Nephron progenitor cell (in vitro differentiated cells): ENCODE measurements around the gene CLEC16A.
A peak's percentile ranks its signal among the peaks of the same experiment; 100 is the strongest.
"Not testable (repeated sequence)": the region's sequence is repeated elsewhere in the genome, so short reads cannot be mapped to it uniquely, and the experiment has no call there.

ENCODE experiments used
- DNase-seq: peaks from one replicate; pipeline ENCODE4 v3.0.0; 2021
- H3K27ac Mint-ChIP-seq: 2 replicates; pipeline ENCODE4 v1.8.0; 2021; ENCODE audit warnings: mild to moderate bottlenecking, moderate library complexity, mixed read lengths
- H3K27me3 Mint-ChIP-seq: 2 replicates; pipeline ENCODE4 v1.8.0; 2021; ENCODE audit warnings: mild to moderate bottlenecking, low read depth, mixed read lengths; ENCODE audit not compliant: poor library complexity
- H3K36me3 Mint-ChIP-seq: 2 replicates; pipeline ENCODE4 v1.8.0; 2021; ENCODE audit warnings: low read depth, mixed read lengths
- H3K4me1 Mint-ChIP-seq: 2 replicates; pipeline ENCODE4 v1.8.0; 2021; ENCODE audit warnings: mixed read lengths
- H3K4me3 Mint-ChIP-seq: 2 replicates; pipeline ENCODE4 v1.8.0; 2021; ENCODE audit warnings: mild to moderate bottlenecking, moderate library complexity, mixed read lengths
- H3K9me3 Mint-ChIP-seq: 2 replicates; pipeline ENCODE4 v1.8.0; 2021; ENCODE audit warnings: mild to moderate bottlenecking, moderate library complexity, mixed read lengths
- CTCF ChIP-seq: fragments of 200-600 bp; sonication (generic); IDR thresholded peaks from 2 replicates; pipeline ENCODE4 v1.5.0; 2021; ENCODE audit warnings: antibody characterized with exemption

CLEC16A gene

GRCh38 chr16:10927497-10928112, 16.8 kb upstream of the CLEC16A start:
- no peaks in the 10 kb centered on the region for H3K4me1 Mint-ChIP-seq
- H3K4me3 Mint-ChIP-seq, result no peak overlapping the region
- H3K9me3 Mint-ChIP-seq, result no peaks in the 10 kb centered on the region
- H3K36me3 Mint-ChIP-seq, result peaks cover 26% of the 10 kb centered on the region
- TF ChIP-seq CTCF, result no peak
- H3K27me3 Mint-ChIP-seq, result no peaks in the 10 kb centered on the region
- H3K27ac Mint-ChIP-seq, result peak overlapping the region; percentile 44
- no peak for DNase-seq

GRCh38 chr16:10929097-10929496, 15.3 kb upstream of the CLEC16A start:
- DNase-seq, H3K9me3 Mint-ChIP-seq, H3K4me1 Mint-ChIP-seq, H3K4me3 Mint-ChIP-seq, H3K27ac Mint-ChIP-seq, H3K27me3 Mint-ChIP-seq: not testable (repeated sequence)
- H3K36me3 Mint-ChIP-seq, result peaks cover 26% of the 10 kb centered on the region

- Mint-ChIP-seq H3K36me3 (peaks cover 23% of the 10 kb centered on the region), H3K4me3 (no peak overlapping the region), H3K9me3 (no peaks in the 10 kb centered on the region), H3K27me3 (no peaks in the 10 kb centered on the region), H3K4me1 (no peaks in the 10 kb centered on the region), H3K27ac (peak overlapping the region; percentile 1)
- DNase-seq, result no peak
- no peak for TF ChIP-seq CTCF
These were observed 14.3 kb upstream of the CLEC16A start for GRCh38 chr16:10929853-10930754.

- H3K4me3 Mint-ChIP-seq, result no peak overlapping the region
These were observed 13.6 kb upstream of the CLEC16A start for GRCh38 chr16:10930755-10931093.

GRCh38 chr16:10931134-10931533, 13.2 kb upstream of the CLEC16A start:
- no peaks in the 10 kb centered on the region for H3K9me3 Mint-ChIP-seq
- no peak overlapping the region for H3K4me3 Mint-ChIP-seq
- H3K27me3 Mint-ChIP-seq, result no peaks in the 10 kb centered on the region
- peaks cover 18% of the 10 kb centered on the region for H3K36me3 Mint-ChIP-seq
- DNase-seq, result no peak
- H3K4me1 Mint-ChIP-seq, result peaks cover 6% of the 10 kb centered on the region
- H3K27ac Mint-ChIP-seq, result no peak overlapping the region
- no peak for TF ChIP-seq CTCF

More at GRCh38 chr16:10930755-10931093, 13.6 kb upstream of the CLEC16A start:
- Mint-ChIP-seq H3K27ac (no peak overlapping the region), H3K36me3 (peaks cover 18% of the 10 kb centered on the region), H3K4me1 (peaks cover 4% of the 10 kb centered on the region), H3K27me3 (no peaks in the 10 kb centered on the region), H3K9me3 (no peaks in the 10 kb centered on the region)
- no peak for DNase-seq
- TF ChIP-seq CTCF, result no peak

- Mint-ChIP-seq H3K4me3 (no peak overlapping the region), H3K9me3 (no peaks in the 10 kb centered on the region)
These were observed 12.3 kb upstream of the CLEC16A start for GRCh38 chr16:10931977-10932632.

More at GRCh38 chr16:10931977-10932632, 12.3 kb upstream of the CLEC16A start:
- peaks cover 11% of the 10 kb centered on the region for H3K36me3 Mint-ChIP-seq
- no peak for DNase-seq
- TF ChIP-seq CTCF, result no peak
- H3K4me1 Mint-ChIP-seq, result peaks cover 16% of the 10 kb centered on the region
- H3K27ac Mint-ChIP-seq, result no peak overlapping the region
- H3K27me3 Mint-ChIP-seq, result no peaks in the 10 kb centered on the region
